GM18502 (cell line): ENCODE results near the gene RPL41.
"Not testable (repeated sequence)": the region's sequence is repeated elsewhere in the genome, so short reads cannot be mapped to it uniquely, and the experiment has no call there.

Experiments
- ATAC-seq: cut with Tn5 transposase; IDR thresholded peaks from one replicate; pipeline ENCODE4 v1.9.1; 2021; ENCODE audit warnings: mild to moderate bottlenecking; ENCODE audit not compliant: unreplicated experiment, poor library complexity

The RPL41 gene

GRCh38 chr12:56102683-56103065 is 13.8 kb upstream of the RPL41 start:
- ATAC-seq: no peak

GRCh38 chr12:56103066-56103711 is 13.2 kb upstream of the RPL41 start:
- ATAC-seq: no peak

- ATAC-seq: no peak
These were observed 12.7 kb upstream of the RPL41 start for GRCh38 chr12:56103823-56104108.

- ATAC-seq: peak; percentile 96
These were observed 12.2 kb upstream of the RPL41 start, which contains the start of gene PA2G4 for GRCh38 chr12:56104109-56104814. PA2G4 (plus strand) TSS chr12:56104559; CDS start chr12:56104738, 179 bp downstream.

- ATAC-seq: peak; percentile 9
These were observed 11.4 kb upstream of the RPL41 start for GRCh38 chr12:56104815-56105608.

- no peak for ATAC-seq
These were observed 10.9 kb upstream of the RPL41 start for GRCh38 chr12:56105609-56105902.

- ATAC-seq: no peak
These were observed 9.2 kb upstream of the RPL41 start for GRCh38 chr12:56107242-56107641.

GRCh38 chr12:56110571-56110970 is 5.9 kb upstream of the RPL41 start:
- no peak for ATAC-seq

- ATAC-seq: no peak
These were observed 2.3 kb upstream of the RPL41 start for GRCh38 chr12:56114084-56114483.

- no peak for ATAC-seq
These were observed 1.1 kb upstream of the RPL41 start for GRCh38 chr12:56115329-56115728.

GRCh38 chr12:56117082-56117706 is 761 bp downstream of the RPL41 start:
- ATAC-seq: not testable (repeated sequence)

- peak; percentile 82 for ATAC-seq
These were observed 1.6 kb downstream of the RPL41 start, which contains the start of gene ZC3H10 for GRCh38 chr12:56117778-56118687. ZC3H10 (plus strand) TSS chr12:56118266; CDS start chr12:56120563, 2,297 bp downstream.

- peak; percentile 4 for ATAC-seq
These were observed 2.4 kb downstream of the RPL41 start for GRCh38 chr12:56118688-56119357.

- no peak for ATAC-seq
These were observed 2.9 kb downstream of the RPL41 start for GRCh38 chr12:56119361-56119796.

GRCh38 chr12:56120158-56120846 is 3.9 kb downstream of the RPL41 start:
- ATAC-seq: no peak

GRCh38 chr12:56121204-56121870 is 4.9 kb downstream of the RPL41 start:
- ATAC-seq: no peak

- no peak for ATAC-seq
These were observed 6.2 kb downstream of the RPL41 start for GRCh38 chr12:56122637-56123036.

- ATAC-seq: no peak
These were observed 7.7 kb downstream of the RPL41 start for GRCh38 chr12:56124133-56124532.
